PC-9 (cell line): ENCODE results near the gene TMEM200C.

Experiments
- CTCF ChIP-seq: fragments of 200-600 bp; sonication (generic); conservative IDR thresholded peaks from 2 replicates; pipeline ENCODE4 v1.6.1; 2017; ENCODE audit warnings: mixed run types, antibody characterized with exemption, mild to moderate bottlenecking, moderate library complexity
- EZH2 ChIP-seq: fragments of 200-600 bp; sonication (generic); IDR thresholded peaks from 2 replicates; pipeline ENCODE4 v1.8.0; 2017; ENCODE audit warnings: antibody characterized with exemption, low read depth

- TF ChIP-seq EZH2 (no peak), CTCF (no peak)
Measured at GRCh38 chr18:5899835-5900234, 4.5 kb upstream of the TMEM200C start.
